HepG2 (cell line): ENCODE results near the gene RABGAP1L.

Source experiments
- HDAC1 ChIP-seq: sonication (generic); formaldehyde crosslinking; IDR thresholded peaks from 2 replicates; pipeline ENCODE4 v1.5.1; 2020; ENCODE audit warnings: mild to moderate bottlenecking, missing genetic modification reagents
- KLF13 ChIP-seq: sonication (generic); formaldehyde crosslinking; IDR thresholded peaks from 2 replicates; pipeline ENCODE4 v1.4.0; 2020; ENCODE audit warnings: mild to moderate bottlenecking, missing genetic modification reagents

DNA sequence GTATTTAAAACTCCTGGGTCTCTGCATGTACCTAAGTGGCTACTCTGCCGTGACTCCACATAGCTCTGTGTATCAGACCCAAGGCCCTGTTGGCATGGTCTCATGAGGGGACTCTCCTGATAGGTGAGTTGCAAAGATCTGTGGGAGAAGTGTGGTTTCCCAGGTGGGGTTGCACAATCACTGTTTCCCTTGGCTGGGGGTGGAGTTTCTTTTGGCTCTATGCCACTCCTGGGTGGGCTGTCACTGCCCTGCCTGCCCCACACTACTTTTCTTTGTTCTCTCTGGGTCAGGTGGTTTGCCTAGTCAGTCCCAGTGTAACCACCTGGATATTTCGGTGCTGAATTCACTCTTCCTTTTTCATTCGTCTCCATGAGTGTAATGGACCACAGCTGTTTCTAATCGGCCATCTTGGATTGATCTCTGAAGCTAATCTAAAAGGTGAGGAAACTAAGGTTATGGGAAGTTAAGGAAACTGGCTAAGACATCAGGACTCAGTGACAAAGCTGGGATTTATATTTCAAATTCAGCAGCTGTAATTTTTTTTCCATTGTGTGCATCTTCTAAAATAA, 743.3 kb downstream of the RABGAP1L start:
- TF ChIP-seq HDAC1 (CRISPR knock-in tag) (no peak), KLF13 (CRISPR knock-in tag) (no peak)
